GM12878 (cell line): ENCODE data around the gene SHROOM3.

Experiments used
- ATF3 ChIP-seq: IDR thresholded peaks from 2 replicates; pipeline ENCODE4 v1.6.1; 2011; ENCODE audit warnings: low read depth, mild to moderate bottlenecking, low read length, moderate library complexity, borderline replicate concordance; ENCODE audit errors: extremely low read depth
- TF ChIP-seq, protein P1 (sequence below), 3 experiments: IDR thresholded peaks in 2 of 3; conservative IDR thresholded peaks in 1 of 3; 2 replicates each; pipeline ENCODE4 v1.5.1; 2011; ENCODE audit warnings: low read depth in 3 of 3, low read length in 3 of 3, mild to moderate bottlenecking in 3 of 3, control low read depth in 2 of 3, moderate library complexity in 2 of 3, inconsistent platforms in 1 of 3, mixed read lengths in 1 of 3; ENCODE audit not compliant: control insufficient read depth in 2 of 3, insufficient read depth in 1 of 3; ENCODE audit errors: extremely low read depth in 1 of 3
- TF ChIP-seq, protein P2 (sequence below): IDR thresholded peaks from 2 replicates; pipeline ENCODE4 v1.6.1; 2012; ENCODE audit warnings: low read length, inconsistent platforms

DNA sequence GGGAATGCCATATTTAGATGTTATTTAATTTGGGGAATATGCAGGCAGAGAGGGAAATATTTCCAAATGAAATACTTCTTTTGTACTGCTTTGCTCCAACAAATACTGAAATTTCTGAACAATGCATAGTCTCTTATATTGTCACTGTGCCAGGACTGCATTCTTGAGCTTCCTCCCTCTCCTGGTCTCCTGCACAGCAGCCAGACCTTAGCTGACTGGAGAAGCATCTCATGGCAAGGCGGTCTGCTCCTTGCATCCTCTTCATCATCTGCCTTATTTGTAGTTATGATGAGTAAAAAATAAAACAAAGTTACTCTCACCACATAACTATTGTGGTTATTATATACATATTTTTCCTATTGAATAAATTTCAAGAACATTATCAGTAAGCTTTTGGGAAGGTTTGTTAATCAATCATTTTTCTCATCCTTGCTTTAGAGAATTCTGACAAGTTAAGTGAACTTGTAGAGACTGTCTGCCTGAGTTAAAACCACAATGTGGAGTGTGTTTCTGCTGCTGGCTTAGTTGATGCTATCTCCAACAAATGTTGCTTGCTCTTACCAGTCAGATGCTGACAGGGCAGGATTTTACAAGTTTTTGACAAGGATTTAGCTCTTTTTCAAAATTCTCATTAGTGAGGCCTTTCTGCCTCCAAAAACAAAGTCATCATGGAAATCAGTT is 309.4 kb downstream of the SHROOM3 start:
- TF ChIP-seq ATF3, result no peak
- TF ChIP-seq, protein P1, sequence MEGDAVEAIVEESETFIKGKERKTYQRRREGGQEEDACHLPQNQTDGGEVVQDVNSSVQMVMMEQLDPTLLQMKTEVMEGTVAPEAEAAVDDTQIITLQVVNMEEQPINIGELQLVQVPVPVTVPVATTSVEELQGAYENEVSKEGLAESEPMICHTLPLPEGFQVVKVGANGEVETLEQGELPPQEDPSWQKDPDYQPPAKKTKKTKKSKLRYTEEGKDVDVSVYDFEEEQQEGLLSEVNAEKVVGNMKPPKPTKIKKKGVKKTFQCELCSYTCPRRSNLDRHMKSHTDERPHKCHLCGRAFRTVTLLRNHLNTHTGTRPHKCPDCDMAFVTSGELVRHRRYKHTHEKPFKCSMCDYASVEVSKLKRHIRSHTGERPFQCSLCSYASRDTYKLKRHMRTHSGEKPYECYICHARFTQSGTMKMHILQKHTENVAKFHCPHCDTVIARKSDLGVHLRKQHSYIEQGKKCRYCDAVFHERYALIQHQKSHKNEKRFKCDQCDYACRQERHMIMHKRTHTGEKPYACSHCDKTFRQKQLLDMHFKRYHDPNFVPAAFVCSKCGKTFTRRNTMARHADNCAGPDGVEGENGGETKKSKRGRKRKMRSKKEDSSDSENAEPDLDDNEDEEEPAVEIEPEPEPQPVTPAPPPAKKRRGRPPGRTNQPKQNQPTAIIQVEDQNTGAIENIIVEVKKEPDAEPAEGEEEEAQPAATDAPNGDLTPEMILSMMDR (IDR thresholded peaks at IDR 0.05 in 2 of 3, conservative IDR thresholded peaks at IDR 0.05 in 1 of 3; ENCODE audit: control insufficient read depth in 2 of 3, extremely low read depth in 1 of 3, insufficient read depth in 1 of 3, low read depth in 3 of 3, low read length in 3 of 3), result no peak
- TF ChIP-seq, protein P2, sequence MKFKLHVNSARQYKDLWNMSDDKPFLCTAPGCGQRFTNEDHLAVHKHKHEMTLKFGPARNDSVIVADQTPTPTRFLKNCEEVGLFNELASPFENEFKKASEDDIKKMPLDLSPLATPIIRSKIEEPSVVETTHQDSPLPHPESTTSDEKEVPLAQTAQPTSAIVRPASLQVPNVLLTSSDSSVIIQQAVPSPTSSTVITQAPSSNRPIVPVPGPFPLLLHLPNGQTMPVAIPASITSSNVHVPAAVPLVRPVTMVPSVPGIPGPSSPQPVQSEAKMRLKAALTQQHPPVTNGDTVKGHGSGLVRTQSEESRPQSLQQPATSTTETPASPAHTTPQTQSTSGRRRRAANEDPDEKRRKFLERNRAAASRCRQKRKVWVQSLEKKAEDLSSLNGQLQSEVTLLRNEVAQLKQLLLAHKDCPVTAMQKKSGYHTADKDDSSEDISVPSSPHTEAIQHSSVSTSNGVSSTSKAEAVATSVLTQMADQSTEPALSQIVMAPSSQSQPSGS, result no peak
